HFF-Myc (cell line): ENCODE results near the gene ANKRD18A.

ENCODE experiments used
- DNase-seq: peaks from one replicate; pipeline ENCODE4 v3.0.0-alpha.2; 2011; ENCODE audit warnings: low read depth; ENCODE audit errors: extremely low read depth
- H3K4me3 ChIP-seq: replicated peaks from 2 replicates; pipeline ENCODE4 v1.5.1; 2011; ENCODE audit warnings: low read depth, mild to moderate bottlenecking, control low read depth, low read length
- TF ChIP-seq, protein P1 (sequence below): IDR thresholded peaks from 2 replicates; pipeline ENCODE4 v1.5.1; 2012; ENCODE audit warnings: mild to moderate bottlenecking, low read depth, low read length, control low read depth; ENCODE audit errors: missing control alignments

Gene ANKRD18A

GRCh38 chr9:38620483-38621433 lies at the start of gene ANKRD18A:
TSS of gene ANKRD18A (minus strand) at chr9:38620596. CDS start at chr9:38620285, 311 bp downstream.
- TF ChIP-seq, protein P1, sequence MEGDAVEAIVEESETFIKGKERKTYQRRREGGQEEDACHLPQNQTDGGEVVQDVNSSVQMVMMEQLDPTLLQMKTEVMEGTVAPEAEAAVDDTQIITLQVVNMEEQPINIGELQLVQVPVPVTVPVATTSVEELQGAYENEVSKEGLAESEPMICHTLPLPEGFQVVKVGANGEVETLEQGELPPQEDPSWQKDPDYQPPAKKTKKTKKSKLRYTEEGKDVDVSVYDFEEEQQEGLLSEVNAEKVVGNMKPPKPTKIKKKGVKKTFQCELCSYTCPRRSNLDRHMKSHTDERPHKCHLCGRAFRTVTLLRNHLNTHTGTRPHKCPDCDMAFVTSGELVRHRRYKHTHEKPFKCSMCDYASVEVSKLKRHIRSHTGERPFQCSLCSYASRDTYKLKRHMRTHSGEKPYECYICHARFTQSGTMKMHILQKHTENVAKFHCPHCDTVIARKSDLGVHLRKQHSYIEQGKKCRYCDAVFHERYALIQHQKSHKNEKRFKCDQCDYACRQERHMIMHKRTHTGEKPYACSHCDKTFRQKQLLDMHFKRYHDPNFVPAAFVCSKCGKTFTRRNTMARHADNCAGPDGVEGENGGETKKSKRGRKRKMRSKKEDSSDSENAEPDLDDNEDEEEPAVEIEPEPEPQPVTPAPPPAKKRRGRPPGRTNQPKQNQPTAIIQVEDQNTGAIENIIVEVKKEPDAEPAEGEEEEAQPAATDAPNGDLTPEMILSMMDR: peak; percentile 80
- H3K4me3 ChIP-seq: peak within 1 kb of the TSS; percentile 23
- peak; percentile 4 for DNase-seq

- no peak for DNase-seq
- TF ChIP-seq, protein P1: no peak
- no peak overlapping the region for H3K4me3 ChIP-seq
Measured at GRCh38 chr9:38668791-38669466, 48.5 kb upstream of the ANKRD18A start.

DNA sequence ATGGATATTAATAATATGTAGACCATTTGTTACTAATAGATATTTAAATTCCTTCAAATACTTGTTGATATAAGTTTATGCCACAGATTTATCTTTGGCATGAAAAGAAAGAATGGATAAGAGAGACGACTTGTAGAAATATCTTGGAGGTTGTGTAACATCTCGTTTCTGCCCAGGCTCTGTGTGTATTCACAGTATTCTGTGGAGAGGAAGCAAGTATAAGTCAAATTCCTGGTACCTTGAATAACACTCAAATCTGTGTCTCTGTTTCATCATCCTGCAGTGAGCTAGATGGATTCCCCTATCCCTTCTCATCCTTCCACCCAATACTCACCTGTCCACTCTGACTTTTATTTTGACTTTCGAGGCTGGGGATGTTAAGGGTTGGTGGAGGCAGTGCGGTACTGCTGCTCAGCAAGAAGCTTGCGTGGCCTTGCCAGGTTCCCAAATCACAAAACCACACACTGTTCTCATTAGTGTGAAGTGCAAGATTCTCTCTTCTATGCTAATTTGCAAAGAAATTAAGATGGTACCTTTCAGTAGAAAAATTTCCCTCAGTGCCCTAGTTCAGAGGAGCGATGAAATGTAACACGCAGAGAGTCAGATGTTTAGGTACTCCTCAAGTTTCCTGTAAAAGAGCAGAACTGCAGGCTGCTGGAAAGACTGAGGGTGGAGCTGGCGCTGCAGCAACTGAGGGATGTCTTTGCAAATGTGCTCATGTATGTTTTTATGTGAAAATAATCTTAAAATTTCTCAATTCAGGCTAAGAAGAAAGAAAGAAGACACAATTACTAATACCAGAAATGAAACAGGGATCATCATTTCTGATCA lies 42.6 kb upstream of the ANKRD18A start:
- no peak for DNase-seq
- no peak overlapping the region for H3K4me3 ChIP-seq
- TF ChIP-seq, protein P1: peak; percentile 12

DNA sequence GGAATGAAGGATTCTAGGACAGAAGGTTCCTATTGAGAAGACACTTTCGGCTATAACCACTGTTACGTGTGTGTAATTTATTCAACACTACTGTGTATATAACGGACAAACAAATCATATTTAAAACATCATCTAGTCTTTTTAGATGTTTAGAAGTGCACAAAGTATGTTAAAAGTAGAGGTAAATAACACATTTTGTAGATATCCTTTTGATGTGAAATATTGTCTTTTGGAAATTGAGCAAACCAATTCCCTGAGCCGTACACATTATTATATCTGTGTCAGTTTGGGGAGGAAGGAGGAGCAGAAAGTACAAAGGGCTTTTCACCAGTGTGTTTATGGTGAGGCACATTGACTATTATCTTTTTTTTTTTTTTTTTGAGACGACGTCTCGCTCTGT lies 39.1 kb upstream of the ANKRD18A start:
- DNase-seq: no peak
- TF ChIP-seq, protein P1: no peak
- H3K4me3 ChIP-seq: no peak overlapping the region

GRCh38 chr9:38656896-38657295 lies 36.5 kb upstream of the ANKRD18A start:
- TF ChIP-seq, protein P1: no peak
- no peak overlapping the region for H3K4me3 ChIP-seq
- no peak for DNase-seq

GRCh38 chr9:38652486-38652885 lies 32.1 kb upstream of the ANKRD18A start:
- DNase-seq: no peak
- no peak overlapping the region for H3K4me3 ChIP-seq
- TF ChIP-seq, protein P1: no peak
